CD4-positive, alpha-beta T cell treated with Interleukin-17A for 1 hour (primary cell): Measurements from ENCODE around the gene ADARB2.
A peak's percentile ranks its signal among the peaks of the same experiment; 100 is the strongest.

Source experiments
- DNase-seq: peaks from one replicate; pipeline ENCODE4 v3.0.0-alpha.2; 2020

The ADARB2 gene

GRCh38 chr10:1156616-1156886 lies 580.8 kb downstream of the ADARB2 start:
- no peak for DNase-seq

GRCh38 chr10:1155791-1156615 lies 581.3 kb downstream of the ADARB2 start:
- DNase-seq, result no peak

GRCh38 chr10:1154531-1155295 lies 582.6 kb downstream of the ADARB2 start:
- no peak for DNase-seq

- no peak for DNase-seq
These were observed 583.4 kb downstream of the ADARB2 start for GRCh38 chr10:1153805-1154351.

- no peak for DNase-seq
These were observed 584.0 kb downstream of the ADARB2 start for GRCh38 chr10:1153251-1153763.

GRCh38 chr10:1152386-1153250 lies 584.7 kb downstream of the ADARB2 start:
- DNase-seq, result no peak

- DNase-seq, result no peak
These were observed 586.0 kb downstream of the ADARB2 start for GRCh38 chr10:1151076-1152033.

GRCh38 chr10:1150638-1150955 lies 586.7 kb downstream of the ADARB2 start:
- no peak for DNase-seq

GRCh38 chr10:1149793-1150637 lies 587.3 kb downstream of the ADARB2 start:
- DNase-seq, result peak; percentile 52

- DNase-seq, result no peak
These were observed 588.3 kb downstream of the ADARB2 start for GRCh38 chr10:1148855-1149605.

GRCh38 chr10:1147810-1148209 lies 589.5 kb downstream of the ADARB2 start:
- no peak for DNase-seq

GRCh38 chr10:1142596-1142995 lies 594.7 kb downstream of the ADARB2 start:
- peak; percentile 16 for DNase-seq

- no peak for DNase-seq
These were observed 595.6 kb downstream of the ADARB2 start for GRCh38 chr10:1141701-1142100.

GRCh38 chr10:1141261-1141660 lies 596.1 kb downstream of the ADARB2 start:
- no peak for DNase-seq

GRCh38 chr10:1138529-1138928 lies 598.8 kb downstream of the ADARB2 start:
- no peak for DNase-seq

GRCh38 chr10:1137499-1138163 lies 599.7 kb downstream of the ADARB2 start:
- DNase-seq, result no peak

GRCh38 chr10:1136268-1136667 lies 601.1 kb downstream of the ADARB2 start:
- DNase-seq, result no peak

- no peak for DNase-seq
These were observed 603.2 kb downstream of the ADARB2 start for GRCh38 chr10:1134156-1134555.

- DNase-seq, result no peak
These were observed 603.8 kb downstream of the ADARB2 start for GRCh38 chr10:1133495-1134045.
